ENCODE results near the gene CALHM1. TPM values are rescaled to one million over a fixed set of nuclear protein-coding genes. Genes with fewer than 3 reads are reported as not detected.

Gene CALHM1, protein sequence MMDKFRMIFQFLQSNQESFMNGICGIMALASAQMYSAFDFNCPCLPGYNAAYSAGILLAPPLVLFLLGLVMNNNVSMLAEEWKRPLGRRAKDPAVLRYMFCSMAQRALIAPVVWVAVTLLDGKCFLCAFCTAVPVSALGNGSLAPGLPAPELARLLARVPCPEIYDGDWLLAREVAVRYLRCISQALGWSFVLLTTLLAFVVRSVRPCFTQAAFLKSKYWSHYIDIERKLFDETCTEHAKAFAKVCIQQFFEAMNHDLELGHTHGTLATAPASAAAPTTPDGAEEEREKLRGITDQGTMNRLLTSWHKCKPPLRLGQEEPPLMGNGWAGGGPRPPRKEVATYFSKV
- not detected in 2 replicates for total RNA-seq (2021)
- not detected for Bru-seq, nascent RNA
- not detected for BruChase-seq, experiment 1, labeled RNA remaining after a 2-hour chase
- BruChase-seq, experiment 2, labeled RNA remaining after a 6-hour chase = not detected
- long read RNA-seq = 0 reads

DNA sequence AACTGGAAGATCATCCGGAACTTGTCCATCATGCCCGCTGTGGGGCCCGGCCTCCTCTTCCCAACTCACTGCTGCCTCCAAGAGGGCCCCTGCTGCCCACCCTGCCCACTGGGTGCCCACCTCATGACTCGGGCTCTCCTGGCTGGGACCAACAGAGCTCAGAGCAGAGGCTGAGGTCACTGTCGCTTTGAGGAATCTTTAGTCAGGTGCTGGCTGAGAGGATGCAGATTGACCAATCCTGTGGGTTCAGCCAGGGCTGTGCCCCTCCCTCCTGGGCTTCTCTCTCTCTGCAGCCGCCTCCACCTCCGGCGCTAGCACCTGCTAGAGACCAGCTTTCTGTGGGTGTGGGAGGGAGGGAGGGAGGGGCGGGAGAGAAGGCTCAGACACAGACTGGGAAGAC, at the start of gene CALHM1:
TSS of gene CALHM1 (minus strand) at position 181 of the 400 bp plus-strand sequence. CDS start at position 32, 149 bp downstream.
- ChIA-PET POLR2A (ENCODE audit: low non-redundant PET) (no interaction called here), CTCF (no interaction called here)
- intact Hi-C loops (cut with micrococcal nuclease; ENCODE audit: unreplicated experiment) = no loop called here

DNA sequence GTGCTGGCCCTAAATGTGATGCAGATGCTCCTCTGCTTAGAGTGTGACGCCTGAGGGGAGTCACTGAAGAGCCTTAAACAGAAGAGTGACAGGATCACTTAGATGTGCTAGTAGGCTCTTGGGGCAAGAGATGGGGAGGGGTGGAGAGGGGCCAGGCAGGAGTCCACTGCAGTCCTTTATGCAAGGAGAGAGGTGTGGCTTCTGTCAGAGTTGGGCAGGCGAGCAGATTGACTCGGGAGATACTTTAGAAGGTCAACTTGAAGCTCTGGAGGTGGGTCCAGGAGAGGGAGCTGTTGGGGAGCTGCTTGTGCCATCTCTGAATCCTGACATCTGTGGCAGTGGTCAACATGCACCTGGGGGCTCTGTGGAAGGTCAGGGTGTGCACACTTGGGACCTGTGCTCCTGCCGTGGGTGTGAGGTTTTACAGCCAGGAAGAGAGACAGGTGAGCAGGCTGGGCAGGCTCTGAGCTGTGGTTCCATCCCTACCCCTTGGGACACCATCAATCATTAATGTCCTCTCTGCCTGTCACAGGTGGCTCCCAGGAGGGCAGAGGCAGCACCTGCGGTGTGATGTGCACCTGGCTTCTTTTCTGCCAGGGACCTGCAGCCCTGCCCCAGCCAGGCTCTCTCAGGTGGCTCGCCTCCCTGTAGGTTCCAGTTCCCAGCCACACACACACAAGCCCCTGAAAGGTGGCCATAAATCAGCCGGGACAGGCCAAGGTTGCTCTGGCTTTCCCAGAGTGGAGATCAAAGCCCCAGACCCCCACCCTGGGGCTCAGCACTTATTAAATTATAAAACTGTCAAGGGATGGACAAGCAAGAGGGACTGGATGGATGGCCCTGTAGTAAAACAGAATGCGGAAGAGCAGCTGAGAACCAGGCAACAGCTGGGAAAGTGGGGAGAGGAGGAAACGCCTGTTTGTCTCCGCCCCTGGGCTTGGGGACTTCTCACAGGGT, 48.8 kb upstream of the CALHM1 start:
- Histone ChIP-seq H3K27me3 (replicated peaks; ENCODE audit: insufficient read depth, low read depth, low read length, poor library complexity) (no peaks in the 10 kb centered on the region), H3K9me3 (ENCODE audit: low read depth, low read length, poor library complexity, severe bottlenecking) (no peaks in the 10 kb centered on the region), H3K27ac (ENCODE audit: low read depth, low read length, poor library complexity, severe bottlenecking) (no peak overlapping the region), H3K36me3 (ENCODE audit: insufficient read depth, low read length, poor library complexity, severe bottlenecking) (no peaks in the 10 kb centered on the region), H3K4me1 (ENCODE audit: insufficient read depth, low read length, poor library complexity, severe bottlenecking) (no peaks in the 10 kb centered on the region), H3K4me3 (ENCODE audit: low read depth, low read length, poor library complexity, severe bottlenecking) (no peak overlapping the region)
- ChIA-PET CTCF (interaction anchor here (0.6 kb wide), 1 partner anchor 8 kb away, joined by 5 read pairs; no protein-coding TSS in a partner anchor), POLR2A (ENCODE audit: low non-redundant PET) (no interaction called here)
- no peak for DNase-seq (ENCODE audit: low spot score)
- no TSS peak for BruUV-seq (replicated peaks)
- intact Hi-C loops (cut with micrococcal nuclease; ENCODE audit: unreplicated experiment) = no loop called here
- no peak for TF ChIP-seq EZH2 (IDR thresholded peaks at IDR 0.05; ENCODE audit: borderline replicate concordance, low read depth, low read length, poor library complexity, severe bottlenecking)
- TF ChIP-seq, protein P1, sequence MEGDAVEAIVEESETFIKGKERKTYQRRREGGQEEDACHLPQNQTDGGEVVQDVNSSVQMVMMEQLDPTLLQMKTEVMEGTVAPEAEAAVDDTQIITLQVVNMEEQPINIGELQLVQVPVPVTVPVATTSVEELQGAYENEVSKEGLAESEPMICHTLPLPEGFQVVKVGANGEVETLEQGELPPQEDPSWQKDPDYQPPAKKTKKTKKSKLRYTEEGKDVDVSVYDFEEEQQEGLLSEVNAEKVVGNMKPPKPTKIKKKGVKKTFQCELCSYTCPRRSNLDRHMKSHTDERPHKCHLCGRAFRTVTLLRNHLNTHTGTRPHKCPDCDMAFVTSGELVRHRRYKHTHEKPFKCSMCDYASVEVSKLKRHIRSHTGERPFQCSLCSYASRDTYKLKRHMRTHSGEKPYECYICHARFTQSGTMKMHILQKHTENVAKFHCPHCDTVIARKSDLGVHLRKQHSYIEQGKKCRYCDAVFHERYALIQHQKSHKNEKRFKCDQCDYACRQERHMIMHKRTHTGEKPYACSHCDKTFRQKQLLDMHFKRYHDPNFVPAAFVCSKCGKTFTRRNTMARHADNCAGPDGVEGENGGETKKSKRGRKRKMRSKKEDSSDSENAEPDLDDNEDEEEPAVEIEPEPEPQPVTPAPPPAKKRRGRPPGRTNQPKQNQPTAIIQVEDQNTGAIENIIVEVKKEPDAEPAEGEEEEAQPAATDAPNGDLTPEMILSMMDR (conservative IDR thresholded peaks at IDR 0.05; ENCODE audit: low read depth, low read length) = no peak

More for the DNA sequence above, at the start of gene CALHM1:
- BruUV-seq (replicated peaks) = no TSS peak
- no peak for TF ChIP-seq EZH2 (IDR thresholded peaks at IDR 0.05; ENCODE audit: borderline replicate concordance, low read depth, low read length, poor library complexity, severe bottlenecking)
- TF ChIP-seq, protein P1 (conservative IDR thresholded peaks at IDR 0.05; ENCODE audit: low read depth, low read length) = no peak
- no peaks in the 10 kb centered on the region for H3K9me3 ChIP-seq (ENCODE audit: low read depth, low read length, poor library complexity, severe bottlenecking)
- no peaks in the 10 kb centered on the region for H3K36me3 ChIP-seq (ENCODE audit: insufficient read depth, low read length, poor library complexity, severe bottlenecking)
- no peak for DNase-seq (ENCODE audit: low spot score)
- no peak within 1 kb of the TSS for H3K27ac ChIP-seq (ENCODE audit: low read depth, low read length, poor library complexity, severe bottlenecking)
- H3K27me3 ChIP-seq (replicated peaks; ENCODE audit: insufficient read depth, low read depth, low read length, poor library complexity) = no peaks in the 10 kb centered on the region
- no peak within 1 kb of the TSS for H3K4me3 ChIP-seq (ENCODE audit: low read depth, low read length, poor library complexity, severe bottlenecking)
- no peaks in the 10 kb centered on the region for H3K4me1 ChIP-seq (ENCODE audit: insufficient read depth, low read length, poor library complexity, severe bottlenecking)

DNA sequence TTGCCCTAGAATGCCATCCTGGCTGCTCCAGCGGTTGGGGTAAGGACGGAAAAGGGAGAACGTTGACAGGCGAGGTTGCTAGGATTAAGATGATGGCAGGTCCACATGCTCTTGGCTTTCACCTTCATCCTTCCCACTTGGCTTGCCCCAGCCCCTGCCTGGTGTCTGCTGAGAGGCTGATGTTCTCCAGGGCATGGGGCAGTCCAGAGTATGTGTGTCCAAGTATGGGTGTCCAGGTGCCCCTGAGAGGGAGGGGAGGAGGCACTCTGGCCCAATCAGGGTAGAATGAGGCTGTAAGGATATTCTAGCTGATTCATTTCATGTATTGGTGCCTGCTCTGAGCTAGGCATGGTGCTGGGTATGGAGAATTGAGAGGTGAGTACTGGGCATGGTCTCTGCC, 47.4 kb upstream of the CALHM1 start:
- no TSS peak for BruUV-seq (replicated peaks)
- no peak for DNase-seq (ENCODE audit: low spot score)
- Histone ChIP-seq H3K27me3 (replicated peaks; ENCODE audit: insufficient read depth, low read depth, low read length, poor library complexity) (no peaks in the 10 kb centered on the region), H3K4me3 (ENCODE audit: low read depth, low read length, poor library complexity, severe bottlenecking) (no peak overlapping the region), H3K4me1 (ENCODE audit: insufficient read depth, low read length, poor library complexity, severe bottlenecking) (no peaks in the 10 kb centered on the region), H3K9me3 (ENCODE audit: low read depth, low read length, poor library complexity, severe bottlenecking) (no peaks in the 10 kb centered on the region), H3K27ac (ENCODE audit: low read depth, low read length, poor library complexity, severe bottlenecking) (no peak overlapping the region), H3K36me3 (ENCODE audit: insufficient read depth, low read length, poor library complexity, severe bottlenecking) (no peaks in the 10 kb centered on the region)
- CTCF ChIA-PET = no interaction called here
- intact Hi-C loops (cut with micrococcal nuclease; ENCODE audit: unreplicated experiment) = no loop called here
- POLR2A ChIA-PET (ENCODE audit: low non-redundant PET) = no interaction called here
- TF ChIP-seq, protein P1 (conservative IDR thresholded peaks at IDR 0.05; ENCODE audit: low read depth, low read length) = no peak
- TF ChIP-seq EZH2 (IDR thresholded peaks at IDR 0.05; ENCODE audit: borderline replicate concordance, low read depth, low read length, poor library complexity, severe bottlenecking) = no peak

Measured in A673 (cell line).